GM23338 (cell line): ENCODE results near the gene ARMC8.

Experiments used
- POLR2AphosphoS5 ChIP-seq: IDR thresholded peaks from 2 replicates; pipeline ENCODE4 v1.6.1; 2016; ENCODE audit warnings: antibody characterized with exemption, low read depth
- TF ChIP-seq, protein P1 (sequence below), 2 experiments: fragments of 200-600 bp in 1 of 2; sonication (generic) in 1 of 2; conservative IDR thresholded peaks; 2 replicates each; pipeline versions ENCODE4 v1.5.1 to v1.6.1; 2016 to 2017; ENCODE audit warnings: antibody characterized with exemption in 2 of 2, low read depth in 2 of 2, mild to moderate bottlenecking in 2 of 2, moderate library complexity in 1 of 2

- TF ChIP-seq, protein P1, sequence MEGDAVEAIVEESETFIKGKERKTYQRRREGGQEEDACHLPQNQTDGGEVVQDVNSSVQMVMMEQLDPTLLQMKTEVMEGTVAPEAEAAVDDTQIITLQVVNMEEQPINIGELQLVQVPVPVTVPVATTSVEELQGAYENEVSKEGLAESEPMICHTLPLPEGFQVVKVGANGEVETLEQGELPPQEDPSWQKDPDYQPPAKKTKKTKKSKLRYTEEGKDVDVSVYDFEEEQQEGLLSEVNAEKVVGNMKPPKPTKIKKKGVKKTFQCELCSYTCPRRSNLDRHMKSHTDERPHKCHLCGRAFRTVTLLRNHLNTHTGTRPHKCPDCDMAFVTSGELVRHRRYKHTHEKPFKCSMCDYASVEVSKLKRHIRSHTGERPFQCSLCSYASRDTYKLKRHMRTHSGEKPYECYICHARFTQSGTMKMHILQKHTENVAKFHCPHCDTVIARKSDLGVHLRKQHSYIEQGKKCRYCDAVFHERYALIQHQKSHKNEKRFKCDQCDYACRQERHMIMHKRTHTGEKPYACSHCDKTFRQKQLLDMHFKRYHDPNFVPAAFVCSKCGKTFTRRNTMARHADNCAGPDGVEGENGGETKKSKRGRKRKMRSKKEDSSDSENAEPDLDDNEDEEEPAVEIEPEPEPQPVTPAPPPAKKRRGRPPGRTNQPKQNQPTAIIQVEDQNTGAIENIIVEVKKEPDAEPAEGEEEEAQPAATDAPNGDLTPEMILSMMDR (conservative IDR thresholded peaks at IDR 0.05; ENCODE audit: low read depth in 2 of 2): no peak
- TF ChIP-seq POLR2AphosphoS5: no peak
Measured at GRCh38 chr3:138213398-138214085, 26.4 kb downstream of the ARMC8 start.
